HL-60 (cell line): Measurements from ENCODE around the gene SP3.

ENCODE experiments used
- DNase-seq, 2 experiments: peaks; one replicate each; pipeline ENCODE4 v3.0.0-alpha.2; 2010 to 2020; ENCODE audit warnings: low read depth in 1 of 2, low spot score in 1 of 2
- H3K27ac ChIP-seq: fragments of 250-450 bp; sonication (Bioruptor Pico); replicated peaks from 2 replicates; pipeline ENCODE4 v1.5.1; 2020; ENCODE audit warnings: mild to moderate bottlenecking, moderate library complexity
- H3K27me3 ChIP-seq: fragments of 250-450 bp; sonication (Bioruptor Pico); 2 replicates; pipeline ENCODE4 v1.5.1; 2021; ENCODE audit warnings: mild to moderate bottlenecking, moderate library complexity; ENCODE audit not compliant: insufficient read depth, poor library complexity, severe bottlenecking
- H3K4me3 ChIP-seq: replicated peaks from 2 replicates; pipeline ENCODE4 v1.5.1; 2011; ENCODE audit warnings: mild to moderate bottlenecking, control low read depth, low read length; ENCODE audit not compliant: insufficient read depth
- GABPA ChIP-seq: IDR thresholded peaks from 2 replicates; pipeline ENCODE4 v1.6.1; 2012; ENCODE audit warnings: low read depth
- POLR2AphosphoS5 ChIP-seq: IDR thresholded peaks from 2 replicates; pipeline ENCODE4 v1.6.1; 2012; ENCODE audit warnings: low read depth
- REST ChIP-seq: IDR thresholded peaks from 2 replicates; pipeline ENCODE4 v1.6.1; 2012; ENCODE audit warnings: low read depth; ENCODE audit not compliant: insufficient replicate concordance
- SPI1 ChIP-seq: IDR thresholded peaks from 2 replicates; pipeline ENCODE4 v1.6.1; 2012; ENCODE audit warnings: low read depth, mild to moderate bottlenecking, borderline replicate concordance
- TF ChIP-seq, protein P1 (sequence below): IDR thresholded peaks from one replicate; pipeline ENCODE4 v1.5.1; 2011; ENCODE audit warnings: low read length, control low read depth, inconsistent platforms; ENCODE audit not compliant: insufficient read depth

Gene SP3

GRCh38 chr2:173935305-173935704, 29.9 kb downstream of the SP3 start:
- no peaks in the 10 kb centered on the region for H3K27me3 ChIP-seq
- no peak overlapping the region for H3K4me3 ChIP-seq
- TF ChIP-seq, protein P1, sequence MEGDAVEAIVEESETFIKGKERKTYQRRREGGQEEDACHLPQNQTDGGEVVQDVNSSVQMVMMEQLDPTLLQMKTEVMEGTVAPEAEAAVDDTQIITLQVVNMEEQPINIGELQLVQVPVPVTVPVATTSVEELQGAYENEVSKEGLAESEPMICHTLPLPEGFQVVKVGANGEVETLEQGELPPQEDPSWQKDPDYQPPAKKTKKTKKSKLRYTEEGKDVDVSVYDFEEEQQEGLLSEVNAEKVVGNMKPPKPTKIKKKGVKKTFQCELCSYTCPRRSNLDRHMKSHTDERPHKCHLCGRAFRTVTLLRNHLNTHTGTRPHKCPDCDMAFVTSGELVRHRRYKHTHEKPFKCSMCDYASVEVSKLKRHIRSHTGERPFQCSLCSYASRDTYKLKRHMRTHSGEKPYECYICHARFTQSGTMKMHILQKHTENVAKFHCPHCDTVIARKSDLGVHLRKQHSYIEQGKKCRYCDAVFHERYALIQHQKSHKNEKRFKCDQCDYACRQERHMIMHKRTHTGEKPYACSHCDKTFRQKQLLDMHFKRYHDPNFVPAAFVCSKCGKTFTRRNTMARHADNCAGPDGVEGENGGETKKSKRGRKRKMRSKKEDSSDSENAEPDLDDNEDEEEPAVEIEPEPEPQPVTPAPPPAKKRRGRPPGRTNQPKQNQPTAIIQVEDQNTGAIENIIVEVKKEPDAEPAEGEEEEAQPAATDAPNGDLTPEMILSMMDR, result no peak
- TF ChIP-seq REST (no peak), GABPA (no peak), POLR2AphosphoS5 (no peak), SPI1 (no peak)
- no peak for DNase-seq
- H3K27ac ChIP-seq, result no peak overlapping the region

- Histone ChIP-seq H3K4me3 (no peak overlapping the region), H3K27me3 (no peaks in the 10 kb centered on the region), H3K27ac (no peak overlapping the region)
- no peak for TF ChIP-seq REST
- TF ChIP-seq, protein P1, result no peak
- TF ChIP-seq POLR2AphosphoS5, result no peak
- no peak for TF ChIP-seq SPI1
- TF ChIP-seq GABPA, result no peak
- no peak for DNase-seq
These were observed 30.3 kb downstream of the SP3 start for GRCh38 chr2:173934895-173935294.

DNA sequence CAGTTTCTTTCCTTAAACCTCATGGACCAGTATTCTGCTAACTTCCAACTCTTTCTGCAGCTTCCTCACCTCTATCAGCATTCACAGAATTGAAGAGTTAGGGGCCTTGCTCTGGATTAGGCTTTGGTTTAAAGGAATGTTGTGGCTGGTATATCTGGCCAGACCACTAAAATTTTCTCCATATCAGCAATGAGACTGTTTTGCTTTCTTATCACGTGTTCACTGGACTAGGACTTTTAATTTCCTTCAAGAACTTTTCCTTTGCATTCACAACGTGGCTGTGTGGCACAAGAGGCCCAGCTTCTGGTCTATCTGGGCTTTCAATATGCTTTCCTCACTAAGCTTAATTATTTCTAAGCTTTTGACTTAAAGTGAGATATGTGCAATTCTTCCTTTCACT, 33.4 kb downstream of the SP3 start:
- TF ChIP-seq GABPA, result no peak
- H3K4me3 ChIP-seq, result no peak overlapping the region
- H3K27ac ChIP-seq, result no peak overlapping the region
- no peaks in the 10 kb centered on the region for H3K27me3 ChIP-seq
- DNase-seq, result no peak

- no peak overlapping the region for H3K27ac ChIP-seq
- DNase-seq, result no peak
- TF ChIP-seq GABPA, result no peak
- TF ChIP-seq POLR2AphosphoS5, result no peak
- H3K27me3 ChIP-seq, result no peaks in the 10 kb centered on the region
- no peak overlapping the region for H3K4me3 ChIP-seq
These were observed 35.7 kb downstream of the SP3 start for GRCh38 chr2:173929441-173929840.

GRCh38 chr2:173926875-173927274, 38.3 kb downstream of the SP3 start:
- no peak for DNase-seq
- Histone ChIP-seq H3K27me3 (no peaks in the 10 kb centered on the region), H3K4me3 (no peak overlapping the region), H3K27ac (no peak overlapping the region)
- TF ChIP-seq POLR2AphosphoS5 (no peak), SPI1 (no peak), REST (no peak), GABPA (no peak)
- TF ChIP-seq, protein P1, result no peak
